MV-4-11 (cell line): ENCODE results near the gene CACNA1C.
"Not testable (repeated sequence)": the region's sequence is repeated elsewhere in the genome, so short reads cannot be mapped to it uniquely, and the experiment has no call there.

Experiments
- DNase-seq: peaks from one replicate; lab custom pipeline; 2025; lab: John Stamatoyannopoulos, UW

Gene CACNA1C

GRCh38 chr12:2673966-2674810 lies 621.4 kb downstream of the CACNA1C start:
- DNase-seq = no peak

DNA sequence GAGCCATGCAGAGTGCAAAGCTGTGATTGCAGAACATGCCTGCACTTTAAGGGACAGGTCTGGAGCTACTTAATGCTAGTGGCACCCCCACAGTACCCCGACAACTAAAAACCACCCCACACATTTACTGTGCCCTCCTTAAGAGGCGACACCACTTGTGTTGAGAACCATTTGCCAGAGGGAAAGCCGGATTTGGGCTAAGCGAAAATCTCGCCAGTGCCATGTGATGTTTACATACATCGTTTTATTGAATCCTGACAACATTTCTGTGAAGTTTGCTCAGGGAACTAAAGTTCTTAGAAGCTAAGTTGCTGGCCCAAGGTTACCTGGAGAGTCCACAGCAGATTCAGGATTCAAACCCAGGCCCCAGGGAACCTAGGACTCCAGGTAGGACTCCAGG lies 623.0 kb downstream of the CACNA1C start:
- DNase-seq = no peak

GRCh38 chr12:2677142-2677880 lies 624.5 kb downstream of the CACNA1C start:
- no peak for DNase-seq

DNA sequence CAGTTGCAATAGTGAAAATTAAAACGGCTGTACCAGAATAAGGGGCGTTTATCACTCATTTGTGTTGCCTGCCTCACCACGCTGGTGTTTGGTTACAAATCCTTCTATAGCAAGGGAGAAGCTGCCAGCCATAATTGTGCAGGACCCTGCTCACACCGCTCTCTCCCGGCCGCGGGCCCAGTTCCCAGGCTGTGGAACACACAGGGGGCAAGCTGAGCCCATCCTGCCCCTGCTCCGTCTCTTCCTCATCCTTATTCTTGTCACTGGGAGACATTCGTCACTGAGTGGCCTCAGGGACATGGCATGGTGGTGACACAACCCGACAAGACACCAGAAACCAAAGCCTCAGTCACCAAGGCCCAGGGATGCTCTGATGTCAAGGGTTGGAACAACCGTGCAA lies 625.6 kb downstream of the CACNA1C start:
- no peak for DNase-seq

DNA sequence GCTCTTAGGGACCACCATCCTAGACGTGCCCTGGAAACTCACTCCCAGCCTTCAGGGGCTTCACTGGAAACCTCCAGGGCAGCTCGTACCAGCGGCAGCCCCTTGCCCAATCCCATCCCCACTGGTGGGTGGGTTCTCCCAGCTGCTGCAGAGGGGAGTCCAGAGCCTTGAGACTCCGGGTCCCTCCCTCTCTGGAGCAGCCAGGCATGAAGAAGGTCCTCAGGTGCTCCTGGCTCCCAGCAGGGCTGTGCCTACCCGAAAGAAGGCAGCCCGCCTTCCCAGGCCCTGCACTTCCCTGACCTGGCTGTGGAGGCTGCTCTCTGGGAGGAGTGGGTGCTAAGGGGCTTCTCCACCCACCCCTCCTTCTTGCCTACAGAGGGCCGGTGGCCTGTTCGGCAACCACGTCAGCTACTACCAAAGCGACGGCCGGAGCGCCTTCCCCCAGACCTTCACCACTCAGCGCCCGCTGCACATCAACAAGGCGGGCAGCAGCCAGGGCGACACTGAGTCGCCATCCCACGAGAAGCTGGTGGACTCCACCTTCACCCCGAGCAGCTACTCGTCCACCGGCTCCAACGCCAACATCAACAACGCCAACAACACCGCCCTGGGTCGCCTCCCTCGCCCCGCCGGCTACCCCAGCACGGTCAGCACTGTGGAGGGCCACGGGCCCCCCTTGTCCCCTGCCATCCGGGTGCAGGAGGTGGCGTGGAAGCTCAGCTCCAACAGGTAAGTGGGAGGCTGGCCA lies 626.5 kb downstream of the CACNA1C start:
- no peak for DNase-seq

DNA sequence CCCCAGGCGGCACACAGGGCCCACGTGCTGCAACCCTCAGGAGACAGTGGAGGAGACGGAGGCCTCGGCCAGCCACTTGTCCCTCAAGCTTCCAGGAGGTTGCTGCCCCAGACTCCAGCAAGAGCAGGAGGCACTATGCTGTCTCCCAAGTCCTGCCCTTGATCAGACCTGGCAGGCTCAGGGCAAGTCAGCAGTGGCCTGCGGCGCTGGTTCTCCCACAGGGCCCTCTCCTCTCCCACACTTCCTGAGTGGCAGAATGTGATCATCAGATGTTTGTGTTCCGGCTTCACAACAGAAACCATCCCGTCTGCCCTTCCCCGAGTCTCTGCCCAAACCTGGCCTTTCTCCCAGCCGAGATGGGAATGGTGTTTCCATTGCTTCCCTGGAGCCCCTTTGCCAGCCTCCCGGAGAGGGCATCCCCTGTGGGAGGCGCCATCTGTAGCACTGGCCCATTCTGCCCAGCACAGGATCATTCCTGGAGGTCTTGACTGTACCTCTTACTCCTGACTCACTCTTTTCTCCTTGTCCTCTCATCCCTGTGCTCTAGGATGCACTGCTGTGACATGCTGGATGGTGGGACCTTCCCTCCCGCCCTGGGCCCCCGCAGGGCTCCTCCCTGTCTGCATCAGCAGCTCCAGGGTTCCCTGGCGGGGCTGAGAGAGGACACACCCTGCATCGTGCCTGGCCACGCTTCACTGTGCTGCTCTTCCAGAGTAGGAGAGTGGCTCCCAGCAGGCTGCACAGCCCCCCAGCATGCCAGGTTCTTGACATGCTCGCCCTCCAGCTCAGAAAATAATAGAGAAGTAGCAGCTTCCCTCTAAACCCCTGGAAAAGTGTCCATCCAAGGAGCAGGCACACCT lies 627.3 kb downstream of the CACNA1C start:
- DNase-seq = no peak

- DNase-seq = no peak
These were observed 627.9 kb downstream of the CACNA1C start for GRCh38 chr12:2680676-2681039.

DNA sequence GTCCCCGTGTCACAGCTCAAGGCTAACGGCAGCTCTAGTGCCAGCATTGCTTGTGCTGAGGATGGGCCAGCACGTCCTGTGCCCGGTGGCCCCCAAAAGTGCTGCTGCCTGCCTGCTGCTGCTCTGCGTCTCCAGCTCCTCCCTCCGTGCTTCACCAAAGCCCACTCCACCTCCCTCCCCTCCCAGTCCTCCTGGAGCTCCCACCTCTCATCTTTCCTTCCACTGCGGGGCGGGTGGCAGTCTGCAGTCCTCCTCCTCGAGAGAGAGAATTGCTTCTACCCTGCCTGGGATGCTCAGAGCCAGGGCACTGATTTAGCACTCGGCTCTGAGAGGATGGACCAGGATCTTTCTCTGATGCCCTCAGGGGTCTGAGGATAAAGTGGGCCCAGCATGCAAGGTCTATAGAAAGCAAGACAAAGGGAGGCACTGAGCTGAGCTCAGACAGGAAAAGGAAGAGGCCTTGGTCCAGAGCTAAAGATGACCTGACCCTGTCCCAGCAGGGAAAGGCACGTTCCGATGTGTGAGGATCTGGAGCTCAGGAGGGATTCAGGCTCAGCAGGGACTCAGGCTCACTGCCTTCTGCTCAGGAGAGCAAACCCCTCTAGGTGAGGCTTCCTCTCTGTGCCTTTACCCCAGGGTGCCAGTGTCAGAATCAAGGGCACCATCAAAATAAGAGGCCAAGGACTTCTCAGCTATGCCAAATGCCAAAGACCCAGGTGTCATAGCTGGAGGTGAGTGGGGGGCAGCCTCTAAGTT lies 628.8 kb downstream of the CACNA1C start:
- DNase-seq = no peak

DNA sequence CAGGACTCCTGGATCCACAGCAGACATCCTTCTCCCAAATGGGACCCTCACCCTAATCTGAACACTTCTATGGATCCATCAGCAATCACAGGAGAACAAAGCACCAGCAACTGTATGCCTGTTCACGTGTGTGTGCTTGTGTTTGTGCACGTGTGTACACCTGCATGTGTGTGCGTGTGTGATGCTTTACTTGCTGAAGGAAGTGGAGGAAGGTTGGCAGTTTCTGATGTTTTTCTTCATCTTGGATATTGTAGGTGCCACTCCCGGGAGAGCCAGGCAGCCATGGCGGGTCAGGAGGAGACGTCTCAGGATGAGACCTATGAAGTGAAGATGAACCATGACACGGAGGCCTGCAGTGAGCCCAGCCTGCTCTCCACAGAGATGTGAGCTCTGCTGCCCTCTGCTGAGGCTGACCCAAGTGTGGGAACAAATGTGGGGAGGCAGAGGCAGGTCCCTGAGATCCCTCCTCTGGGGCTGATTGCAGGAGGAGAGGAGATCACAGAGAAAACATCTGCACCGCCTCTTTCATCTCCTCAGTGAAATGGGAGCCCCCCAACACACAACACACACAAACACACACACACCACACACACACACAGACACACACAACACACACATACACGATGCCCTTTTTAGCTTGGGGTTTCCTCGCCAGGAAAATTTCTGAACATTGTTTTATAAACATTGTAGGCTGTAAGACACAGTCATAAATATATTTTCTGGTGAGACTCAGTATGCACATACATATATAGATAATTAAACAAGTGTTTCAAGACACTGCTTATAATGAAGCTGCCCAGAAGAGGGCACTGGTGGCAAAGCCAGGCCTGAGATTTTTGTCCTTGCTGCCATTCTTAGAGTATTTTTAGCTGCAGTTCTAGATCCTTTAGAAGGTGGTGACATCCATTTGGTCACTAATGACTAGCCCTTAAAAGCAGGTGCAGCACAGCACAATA lies 629.8 kb downstream of the CACNA1C start:
- peak; percentile 65 for DNase-seq

- no peak for DNase-seq
These were observed 630.7 kb downstream of the CACNA1C start for GRCh38 chr12:2683283-2684025.

DNA sequence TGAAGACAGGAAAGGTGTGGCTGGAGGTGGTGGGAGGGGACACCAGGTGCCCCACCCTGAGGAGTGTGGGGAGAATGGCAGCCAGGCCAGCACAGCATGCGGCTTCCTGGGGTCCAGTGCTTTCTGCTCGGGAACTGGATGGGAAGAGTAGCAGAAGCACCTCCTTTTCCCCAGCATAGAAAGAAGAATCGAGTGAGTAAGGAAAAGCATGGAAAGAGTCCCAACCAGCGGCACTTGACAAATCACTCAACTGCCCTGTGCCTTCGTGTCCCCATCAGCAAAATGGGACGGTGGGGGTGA lies 631.2 kb downstream of the CACNA1C start:
- not testable (repeated sequence) for DNase-seq

- not testable (repeated sequence) for DNase-seq
These were observed 633.0 kb downstream of the CACNA1C start for GRCh38 chr12:2685620-2686279.

DNA sequence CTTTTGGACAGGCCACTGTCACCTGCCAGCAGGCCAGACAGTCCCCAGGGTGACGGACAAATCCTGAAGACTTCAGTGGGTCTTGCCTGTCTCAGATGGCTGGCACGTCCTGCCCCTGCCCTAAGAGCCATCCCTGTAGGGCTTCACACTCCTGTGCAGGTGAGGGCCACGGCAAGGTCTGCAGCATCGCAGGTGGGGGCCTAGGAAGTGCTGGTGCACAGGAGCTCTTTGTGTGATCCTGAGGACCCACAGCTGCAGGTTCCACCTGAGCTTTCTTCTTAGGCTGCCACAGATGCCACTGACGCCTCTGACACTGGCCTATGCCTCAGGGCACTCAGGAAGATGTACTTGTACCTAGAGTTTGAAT lies 633.5 kb downstream of the CACNA1C start:
- DNase-seq = no peak

DNA sequence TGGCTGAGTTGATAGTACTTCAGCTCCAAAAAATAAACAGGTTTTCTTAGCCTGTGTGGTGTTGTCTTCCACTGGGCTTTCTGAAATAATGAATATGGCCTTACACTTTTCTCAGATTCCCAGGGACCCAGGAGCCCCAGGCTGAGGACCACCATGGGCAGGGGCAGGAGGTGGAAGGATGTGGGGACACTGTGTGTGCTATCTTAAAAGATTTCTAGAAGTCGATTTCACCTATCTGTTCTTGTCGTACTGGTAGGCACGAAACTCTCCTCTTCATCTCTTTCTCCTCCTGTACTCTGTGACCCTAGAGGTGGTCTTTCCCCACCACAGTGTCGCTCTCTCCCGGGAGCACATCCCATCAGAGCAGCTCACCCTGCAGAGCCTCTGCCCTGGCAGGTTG lies 634.3 kb downstream of the CACNA1C start:
- no peak for DNase-seq

DNA sequence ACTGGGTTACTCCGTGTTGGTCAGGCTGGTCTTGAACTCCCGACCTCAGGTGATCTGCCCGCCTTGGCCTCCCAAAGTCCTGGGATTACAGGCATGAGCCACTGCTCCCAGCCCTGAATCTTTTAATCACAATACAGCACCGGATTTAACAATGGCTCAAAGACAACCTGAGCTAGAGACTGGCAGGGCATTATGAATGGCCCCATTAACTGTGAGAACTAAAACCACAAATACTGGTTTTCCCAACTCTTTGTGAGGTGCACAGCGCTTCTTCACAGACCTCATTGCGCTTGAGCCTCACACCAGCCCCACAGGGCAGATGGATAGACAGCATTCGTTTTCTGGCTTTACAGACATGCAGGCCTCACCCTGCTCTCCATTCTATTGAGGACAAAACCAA lies 634.9 kb downstream of the CACNA1C start:
- no peak for DNase-seq

- DNase-seq = no peak
These were observed 635.7 kb downstream of the CACNA1C start for GRCh38 chr12:2688381-2688931.

DNA sequence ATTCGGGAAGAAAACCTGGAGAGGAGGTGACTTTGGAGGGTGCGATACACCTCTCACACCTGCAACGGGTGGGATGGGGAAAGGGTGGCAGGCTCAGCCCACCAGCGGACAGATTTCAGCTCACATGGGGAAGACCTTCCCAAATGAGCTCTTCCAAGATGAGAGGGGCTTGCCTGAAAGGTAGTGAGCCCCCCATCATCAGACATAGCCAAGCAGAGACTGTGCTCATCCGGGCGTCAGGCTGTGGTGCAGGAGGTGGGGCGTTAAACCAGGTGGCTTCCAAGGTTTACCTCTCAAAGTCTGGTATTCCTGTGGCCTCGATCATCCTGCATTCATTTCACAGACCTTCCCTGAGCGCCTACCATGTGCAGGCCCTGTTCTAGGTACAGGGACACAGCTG lies 636.6 kb downstream of the CACNA1C start:
- no peak for DNase-seq

GRCh38 chr12:2689879-2690278 lies 637.1 kb downstream of the CACNA1C start:
- no peak for DNase-seq
